COR-L47 (cell line): ENCODE measurements around the gene GJB6.
"Not testable (repeated sequence)": the region's sequence is repeated elsewhere in the genome, so short reads cannot be mapped to it uniquely, and the experiment has no call there.

ENCODE experiments used
- DNase-seq: peaks from one replicate; lab custom pipeline; 2025; lab: John Stamatoyannopoulos, UW

GJB6 gene

GRCh38 chr13:20231839-20232555 lies at the start of gene GJB6:
Gene GJB6, minus strand, starts transcription at chr13:20232319. Its CDS starts 8,839 bp downstream, at chr13:20223480.
- peak; percentile 3 for DNase-seq

GRCh38 chr13:20276901-20277300 lies 44.8 kb upstream of the GJB6 start:
- not testable (repeated sequence) for DNase-seq

- DNase-seq, result no peak
These were observed 42.3 kb upstream of the GJB6 start for GRCh38 chr13:20274466-20274865.

- no peak for DNase-seq
These were observed 40.6 kb upstream of the GJB6 start for GRCh38 chr13:20272588-20273171.

- no peak for DNase-seq
These were observed 40.0 kb upstream of the GJB6 start for GRCh38 chr13:20272104-20272503.

GRCh38 chr13:20271441-20271840 lies 39.3 kb upstream of the GJB6 start:
- no peak for DNase-seq

- DNase-seq, result peak; percentile 28
These were observed 38.2 kb upstream of the GJB6 start for GRCh38 chr13:20270163-20270865.

- no peak for DNase-seq
These were observed 32.3 kb upstream of the GJB6 start for GRCh38 chr13:20264271-20265018.

GRCh38 chr13:20263393-20264044 lies 31.4 kb upstream of the GJB6 start:
- DNase-seq, result no peak

GRCh38 chr13:20258963-20259288 lies 26.8 kb upstream of the GJB6 start:
- no peak for DNase-seq

GRCh38 chr13:20258208-20258962 lies 26.3 kb upstream of the GJB6 start:
- DNase-seq, result peak; percentile 45

GRCh38 chr13:20254076-20254475 lies 22.0 kb upstream of the GJB6 start:
- no peak for DNase-seq

GRCh38 chr13:20249913-20250312 lies 17.8 kb upstream of the GJB6 start:
- no peak for DNase-seq

GRCh38 chr13:20247963-20248362 lies 15.8 kb upstream of the GJB6 start:
- no peak for DNase-seq

- peak; percentile 25 for DNase-seq
These were observed 15.3 kb upstream of the GJB6 start for GRCh38 chr13:20247403-20247802.

GRCh38 chr13:20241593-20241992 lies 9.5 kb upstream of the GJB6 start:
- DNase-seq, result no peak

GRCh38 chr13:20239748-20240147 lies 7.6 kb upstream of the GJB6 start:
- no peak for DNase-seq

- no peak for DNase-seq
These were observed 598 bp upstream of the GJB6 start for GRCh38 chr13:20232556-20233277.

GRCh38 chr13:20230913-20231838 lies 943 bp downstream of the GJB6 start:
- no peak for DNase-seq

- no peak for DNase-seq
These were observed 4.4 kb downstream of the GJB6 start for GRCh38 chr13:20227730-20228129.
